ENCODE measurements around the gene TAMALIN. TPM values are rescaled to one million over a fixed set of nuclear protein-coding genes. Genes with fewer than 3 reads are reported as not detected.

TAMALIN gene
- polyA plus RNA-seq, 1 donor from 2014 or later, result 6.1 TPM

DNA sequence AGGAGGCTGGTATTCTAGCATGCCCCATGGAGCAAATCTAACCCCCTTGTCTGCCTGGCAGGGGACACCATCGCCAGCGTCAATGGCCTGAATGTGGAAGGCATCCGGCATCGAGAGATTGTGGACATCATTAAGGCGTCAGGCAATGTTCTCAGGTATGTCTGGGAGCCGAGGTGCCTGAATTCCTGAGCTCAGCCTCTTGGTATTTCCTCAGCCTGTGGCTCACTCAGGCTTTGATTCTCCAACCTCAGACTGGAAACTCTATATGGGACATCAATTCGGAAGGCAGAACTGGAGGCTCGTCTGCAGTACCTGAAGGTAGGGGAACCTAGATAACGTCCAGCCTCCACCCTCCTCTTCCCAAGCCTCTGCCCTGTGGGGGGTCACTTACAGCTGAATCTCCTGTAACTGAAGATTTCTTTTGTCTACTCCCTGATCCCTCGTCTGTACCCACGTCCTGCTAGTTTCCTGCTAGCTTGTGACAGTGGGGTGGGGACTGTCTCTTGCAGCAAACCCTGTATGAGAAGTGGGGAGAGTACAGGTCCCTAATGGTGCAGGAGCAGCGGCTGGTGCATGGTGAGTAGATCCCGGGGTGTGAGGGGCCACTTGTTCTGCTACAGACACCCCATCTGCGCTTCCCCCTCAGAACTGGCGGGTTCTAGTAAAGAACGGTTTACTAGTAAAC lies 7.0 kb downstream of the TAMALIN start:
- Histone ChIP-seq H2AFZ (ENCODE audit: low read depth, low read length) (no peak overlapping the region), H3K9ac (ENCODE audit: low read length) (no peak overlapping the region), H3K79me2 (replicated peaks; ENCODE audit: insufficient read depth, low read length) (no peaks in the 10 kb centered on the region), H3K4me3 (ENCODE audit: low read length) (no peak overlapping the region), H3K27ac (ENCODE audit: low read length) (no peak overlapping the region), H3K9me3 (ENCODE audit: low read length) (no peaks in the 10 kb centered on the region), H3K9me2 (ENCODE audit: insufficient read depth, low read length) (no peaks in the 10 kb centered on the region), H3K4me2 (ENCODE audit: low read length) (no peak overlapping the region), H3K36me3 (ENCODE audit: insufficient read depth, low read length) (no peaks in the 10 kb centered on the region), H3F3A (ENCODE audit: insufficient read depth, low read length, poor library complexity, severe bottlenecking) (no peaks in the 10 kb centered on the region), H4K20me1 (ENCODE audit: insufficient read depth) (no peaks in the 10 kb centered on the region), H3K27me3 (ENCODE audit: insufficient read depth, low read depth, low read length) (no peaks in the 10 kb centered on the region)
- TF ChIP-seq SMC3 (conservative IDR thresholded peaks at IDR 0.05; ENCODE audit: poor library complexity), result no peak
- TF ChIP-seq, protein P1, sequence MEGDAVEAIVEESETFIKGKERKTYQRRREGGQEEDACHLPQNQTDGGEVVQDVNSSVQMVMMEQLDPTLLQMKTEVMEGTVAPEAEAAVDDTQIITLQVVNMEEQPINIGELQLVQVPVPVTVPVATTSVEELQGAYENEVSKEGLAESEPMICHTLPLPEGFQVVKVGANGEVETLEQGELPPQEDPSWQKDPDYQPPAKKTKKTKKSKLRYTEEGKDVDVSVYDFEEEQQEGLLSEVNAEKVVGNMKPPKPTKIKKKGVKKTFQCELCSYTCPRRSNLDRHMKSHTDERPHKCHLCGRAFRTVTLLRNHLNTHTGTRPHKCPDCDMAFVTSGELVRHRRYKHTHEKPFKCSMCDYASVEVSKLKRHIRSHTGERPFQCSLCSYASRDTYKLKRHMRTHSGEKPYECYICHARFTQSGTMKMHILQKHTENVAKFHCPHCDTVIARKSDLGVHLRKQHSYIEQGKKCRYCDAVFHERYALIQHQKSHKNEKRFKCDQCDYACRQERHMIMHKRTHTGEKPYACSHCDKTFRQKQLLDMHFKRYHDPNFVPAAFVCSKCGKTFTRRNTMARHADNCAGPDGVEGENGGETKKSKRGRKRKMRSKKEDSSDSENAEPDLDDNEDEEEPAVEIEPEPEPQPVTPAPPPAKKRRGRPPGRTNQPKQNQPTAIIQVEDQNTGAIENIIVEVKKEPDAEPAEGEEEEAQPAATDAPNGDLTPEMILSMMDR (IDR thresholded peaks at IDR 0.05; ENCODE audit: poor library complexity, severe bottlenecking), result no peak
- TF ChIP-seq POLR2AphosphoS5 (IDR thresholded peaks at IDR 0.05), result no peak
- TF ChIP-seq TAF1 (IDR thresholded peaks at IDR 0.05; ENCODE audit: low read depth), result no peak
- TF ChIP-seq EP300 (conservative IDR thresholded peaks at IDR 0.05; ENCODE audit: poor library complexity, severe bottlenecking), result no peak
- no peak for TF ChIP-seq RAD21 (conservative IDR thresholded peaks at IDR 0.05)
- TF ChIP-seq EZH2 (IDR thresholded peaks at IDR 0.05; ENCODE audit: borderline replicate concordance, insufficient read depth, low read length, poor library complexity, severe bottlenecking), result no peak
- TF ChIP-seq MXI1 (conservative IDR thresholded peaks at IDR 0.05; ENCODE audit: poor library complexity, severe bottlenecking), result no peak
- TF ChIP-seq, protein P2, sequence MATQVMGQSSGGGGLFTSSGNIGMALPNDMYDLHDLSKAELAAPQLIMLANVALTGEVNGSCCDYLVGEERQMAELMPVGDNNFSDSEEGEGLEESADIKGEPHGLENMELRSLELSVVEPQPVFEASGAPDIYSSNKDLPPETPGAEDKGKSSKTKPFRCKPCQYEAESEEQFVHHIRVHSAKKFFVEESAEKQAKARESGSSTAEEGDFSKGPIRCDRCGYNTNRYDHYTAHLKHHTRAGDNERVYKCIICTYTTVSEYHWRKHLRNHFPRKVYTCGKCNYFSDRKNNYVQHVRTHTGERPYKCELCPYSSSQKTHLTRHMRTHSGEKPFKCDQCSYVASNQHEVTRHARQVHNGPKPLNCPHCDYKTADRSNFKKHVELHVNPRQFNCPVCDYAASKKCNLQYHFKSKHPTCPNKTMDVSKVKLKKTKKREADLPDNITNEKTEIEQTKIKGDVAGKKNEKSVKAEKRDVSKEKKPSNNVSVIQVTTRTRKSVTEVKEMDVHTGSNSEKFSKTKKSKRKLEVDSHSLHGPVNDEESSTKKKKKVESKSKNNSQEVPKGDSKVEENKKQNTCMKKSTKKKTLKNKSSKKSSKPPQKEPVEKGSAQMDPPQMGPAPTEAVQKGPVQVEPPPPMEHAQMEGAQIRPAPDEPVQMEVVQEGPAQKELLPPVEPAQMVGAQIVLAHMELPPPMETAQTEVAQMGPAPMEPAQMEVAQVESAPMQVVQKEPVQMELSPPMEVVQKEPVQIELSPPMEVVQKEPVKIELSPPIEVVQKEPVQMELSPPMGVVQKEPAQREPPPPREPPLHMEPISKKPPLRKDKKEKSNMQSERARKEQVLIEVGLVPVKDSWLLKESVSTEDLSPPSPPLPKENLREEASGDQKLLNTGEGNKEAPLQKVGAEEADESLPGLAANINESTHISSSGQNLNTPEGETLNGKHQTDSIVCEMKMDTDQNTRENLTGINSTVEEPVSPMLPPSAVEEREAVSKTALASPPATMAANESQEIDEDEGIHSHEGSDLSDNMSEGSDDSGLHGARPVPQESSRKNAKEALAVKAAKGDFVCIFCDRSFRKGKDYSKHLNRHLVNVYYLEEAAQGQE (IDR thresholded peaks at IDR 0.05; ENCODE audit: borderline replicate concordance), result no peak

DNA sequence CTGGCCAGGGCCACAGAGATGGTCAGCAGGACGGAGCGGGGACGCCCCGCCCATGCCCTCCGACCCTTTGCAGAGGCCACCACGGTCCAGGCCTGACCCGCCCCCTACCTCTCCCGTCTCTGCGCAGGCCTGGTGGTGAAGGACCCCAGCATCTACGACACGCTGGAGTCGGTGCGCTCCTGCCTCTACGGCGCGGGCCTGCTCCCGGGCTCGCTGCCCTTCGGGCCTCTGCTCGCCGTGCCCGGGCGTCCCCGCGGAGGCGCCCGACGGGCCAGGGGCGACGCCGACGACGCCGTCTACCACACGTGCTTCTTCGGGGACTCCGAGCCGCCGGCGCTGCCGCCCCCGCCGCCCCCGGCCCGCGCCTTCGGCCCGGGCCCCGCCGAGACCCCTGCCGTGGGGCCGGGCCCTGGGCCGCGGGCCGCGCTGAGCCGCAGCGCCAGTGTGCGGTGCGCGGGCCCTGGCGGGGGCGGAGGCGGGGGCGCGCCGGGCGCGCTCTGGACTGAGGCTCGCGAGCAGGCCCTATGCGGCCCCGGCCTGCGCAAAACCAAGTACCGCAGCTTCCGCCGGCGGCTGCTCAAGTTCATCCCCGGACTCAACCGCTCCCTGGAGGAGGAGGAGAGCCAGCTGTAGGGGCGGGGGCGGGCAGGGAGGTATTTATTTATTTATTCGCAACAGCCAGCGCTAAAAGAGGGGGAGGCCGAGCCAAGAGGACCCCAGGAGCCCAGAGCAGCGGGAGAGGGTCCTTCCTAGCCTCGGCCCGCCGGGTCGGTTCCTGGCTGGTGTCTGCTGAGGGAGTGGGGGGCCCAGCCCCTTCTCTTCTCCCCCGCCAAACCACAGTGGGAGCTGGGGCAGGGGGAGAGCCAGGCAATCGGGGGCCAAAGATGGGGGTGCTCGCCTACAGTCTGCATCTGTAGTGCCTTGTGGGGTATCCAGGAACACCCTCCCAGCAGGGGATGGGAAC lies 8.1 kb downstream of the TAMALIN start:
- TF ChIP-seq, protein P1 (IDR thresholded peaks at IDR 0.05; ENCODE audit: poor library complexity, severe bottlenecking), result no peak
- TF ChIP-seq EZH2 (IDR thresholded peaks at IDR 0.05; ENCODE audit: borderline replicate concordance, insufficient read depth, low read length, poor library complexity, severe bottlenecking) (no peak), EP300 (conservative IDR thresholded peaks at IDR 0.05; ENCODE audit: poor library complexity, severe bottlenecking) (no peak), SMC3 (conservative IDR thresholded peaks at IDR 0.05; ENCODE audit: poor library complexity) (no peak), TAF1 (IDR thresholded peaks at IDR 0.05; ENCODE audit: low read depth) (no peak), MXI1 (conservative IDR thresholded peaks at IDR 0.05; ENCODE audit: poor library complexity, severe bottlenecking) (no peak)
- TF ChIP-seq, protein P2 (IDR thresholded peaks at IDR 0.05; ENCODE audit: borderline replicate concordance), result no peak
- H3K79me2 ChIP-seq (replicated peaks; ENCODE audit: insufficient read depth, low read length), result no peaks in the 10 kb centered on the region
- no peak overlapping the region for H2AFZ ChIP-seq (ENCODE audit: low read depth, low read length)
- no peaks in the 10 kb centered on the region for H3K9me3 ChIP-seq (ENCODE audit: low read length)
- H3K9me2 ChIP-seq (ENCODE audit: insufficient read depth, low read length), result no peaks in the 10 kb centered on the region
- no peak overlapping the region for H3K4me2 ChIP-seq (ENCODE audit: low read length)
- H3K27me3 ChIP-seq (ENCODE audit: insufficient read depth, low read depth, low read length), result no peaks in the 10 kb centered on the region
- no peaks in the 10 kb centered on the region for H4K20me1 ChIP-seq (ENCODE audit: insufficient read depth)
- no peaks in the 10 kb centered on the region for H3F3A ChIP-seq (ENCODE audit: insufficient read depth, low read length, poor library complexity, severe bottlenecking)
- H3K36me3 ChIP-seq (ENCODE audit: insufficient read depth, low read length), result no peaks in the 10 kb centered on the region
- no peak overlapping the region for H3K4me3 ChIP-seq (ENCODE audit: low read length)
- no peak overlapping the region for H3K27ac ChIP-seq (ENCODE audit: low read length)
- H3K9ac ChIP-seq (ENCODE audit: low read length), result no peak overlapping the region

Measured in neural cell (in vitro differentiated cells).